Glutamatergic neuron (in vitro differentiated cells): ENCODE measurements around the gene SH2D3C. TPM values are rescaled to one million over a fixed set of nuclear protein-coding genes. Genes with fewer than 3 reads are reported as not detected.
"Not testable (repeated sequence)": the region's sequence is repeated elsewhere in the genome, so short reads cannot be mapped to it uniquely, and the experiment has no call there.

ENCODE experiments used
- DNase-seq: peaks from one replicate; pipeline ENCODE4 v3.0.0; 2022
- H3K27ac Mint-ChIP-seq: one replicate; pipeline ENCODE4 v1.8.0; 2020; ENCODE audit warnings: mild to moderate bottlenecking, mixed read lengths, inconsistent platforms; ENCODE audit not compliant: unreplicated experiment
- H3K27me3 Mint-ChIP-seq: one replicate; pipeline ENCODE4 v1.8.0; 2020; ENCODE audit warnings: mild to moderate bottlenecking, moderate library complexity, mixed read lengths, inconsistent platforms; ENCODE audit not compliant: unreplicated experiment
- H3K36me3 Mint-ChIP-seq: one replicate; pipeline ENCODE4 v1.8.0; 2020; ENCODE audit warnings: mild to moderate bottlenecking, mixed read lengths, inconsistent platforms; ENCODE audit not compliant: unreplicated experiment
- H3K4me1 Mint-ChIP-seq: one replicate; pipeline ENCODE4 v1.8.0; 2020; ENCODE audit warnings: mild to moderate bottlenecking, low read depth, mixed read lengths, inconsistent platforms; ENCODE audit not compliant: unreplicated experiment
- H3K4me3 Mint-ChIP-seq: one replicate; pipeline ENCODE4 v1.8.0; 2020; ENCODE audit warnings: mild to moderate bottlenecking, mixed read lengths, inconsistent platforms; ENCODE audit not compliant: unreplicated experiment
- H3K9me3 Mint-ChIP-seq: one replicate; pipeline ENCODE4 v1.8.0; 2020; ENCODE audit warnings: mild to moderate bottlenecking, moderate library complexity, mixed read lengths, inconsistent platforms; ENCODE audit not compliant: unreplicated experiment
- total RNA-seq: library from RNA; stranded (reverse); fragmentation: NEBNext Ultra II Directional; extraction: Animal tissue kit (Norgen Biotek cat#: 25700); gene quantifications from one replicate; pipeline ENCODE4 v1.2.1, GENCODE V29; 2021; ENCODE audit not compliant: unreplicated experiment
- TF ChIP-seq, protein P1 (sequence below): fragments of 200-600 bp; sonication (generic); IDR thresholded peaks from one replicate; pipeline ENCODE4 v1.5.0; 2021; ENCODE audit not compliant: partially characterized antibody, unreplicated experiment

SH2D3C gene
- total RNA-seq, 1 donor from 2014 or later = 71.7 TPM

DNA sequence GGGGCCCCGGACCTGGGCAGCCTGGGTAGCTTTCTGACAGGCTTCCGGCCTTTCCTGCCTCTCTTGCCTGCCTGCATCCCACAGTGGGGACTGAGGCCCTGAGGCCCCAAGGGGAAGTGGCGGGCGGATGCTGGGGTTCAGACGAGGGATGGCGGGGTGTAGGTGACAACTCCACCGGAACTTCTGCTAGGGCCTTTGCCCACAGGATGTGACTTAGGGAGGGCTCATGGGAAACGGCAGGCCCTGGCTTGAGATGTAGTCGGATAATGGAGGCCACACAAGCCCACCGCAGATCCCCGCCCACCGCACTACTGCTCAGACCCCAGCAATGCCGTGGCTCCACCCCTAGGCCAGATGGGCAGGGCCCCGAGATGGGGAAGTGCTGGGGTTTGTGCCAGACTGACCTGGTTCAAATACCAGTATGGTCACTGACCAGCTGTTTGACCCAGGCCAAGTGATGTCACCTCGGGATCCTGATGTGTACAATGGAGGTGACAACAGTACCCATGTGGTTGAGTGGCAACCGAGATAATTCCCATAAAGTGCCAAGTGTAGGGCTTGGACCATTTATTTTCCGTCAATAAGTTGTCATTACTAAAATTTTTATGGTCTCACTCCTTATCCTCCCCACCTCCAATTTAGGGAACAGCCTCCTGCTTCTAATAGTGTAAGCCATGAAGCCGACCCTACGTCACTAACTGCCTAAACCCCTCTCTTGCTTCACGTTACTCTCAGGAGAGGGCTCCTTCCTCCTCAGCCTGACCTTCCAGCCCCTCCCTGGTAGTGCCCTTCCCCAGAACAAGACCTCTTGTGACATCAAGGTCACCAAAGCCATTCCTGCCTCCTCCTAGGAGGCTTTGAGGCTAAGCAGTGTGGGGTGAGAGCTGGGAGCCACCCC is 4.9 kb upstream of the SH2D3C start:
- Mint-ChIP-seq H3K4me1 (peaks cover 7% of the 10 kb centered on the region), H3K27me3 (peaks cover 4% of the 10 kb centered on the region), H3K27ac (peak overlapping the region; percentile 62), H3K36me3 (no peaks in the 10 kb centered on the region), H3K9me3 (peaks cover 10% of the 10 kb centered on the region), H3K4me3 (no peak overlapping the region)
- no peak for DNase-seq
- TF ChIP-seq, protein P1, sequence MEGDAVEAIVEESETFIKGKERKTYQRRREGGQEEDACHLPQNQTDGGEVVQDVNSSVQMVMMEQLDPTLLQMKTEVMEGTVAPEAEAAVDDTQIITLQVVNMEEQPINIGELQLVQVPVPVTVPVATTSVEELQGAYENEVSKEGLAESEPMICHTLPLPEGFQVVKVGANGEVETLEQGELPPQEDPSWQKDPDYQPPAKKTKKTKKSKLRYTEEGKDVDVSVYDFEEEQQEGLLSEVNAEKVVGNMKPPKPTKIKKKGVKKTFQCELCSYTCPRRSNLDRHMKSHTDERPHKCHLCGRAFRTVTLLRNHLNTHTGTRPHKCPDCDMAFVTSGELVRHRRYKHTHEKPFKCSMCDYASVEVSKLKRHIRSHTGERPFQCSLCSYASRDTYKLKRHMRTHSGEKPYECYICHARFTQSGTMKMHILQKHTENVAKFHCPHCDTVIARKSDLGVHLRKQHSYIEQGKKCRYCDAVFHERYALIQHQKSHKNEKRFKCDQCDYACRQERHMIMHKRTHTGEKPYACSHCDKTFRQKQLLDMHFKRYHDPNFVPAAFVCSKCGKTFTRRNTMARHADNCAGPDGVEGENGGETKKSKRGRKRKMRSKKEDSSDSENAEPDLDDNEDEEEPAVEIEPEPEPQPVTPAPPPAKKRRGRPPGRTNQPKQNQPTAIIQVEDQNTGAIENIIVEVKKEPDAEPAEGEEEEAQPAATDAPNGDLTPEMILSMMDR = no peak

GRCh38 chr9:127781806-127782205 is 3.3 kb upstream of the SH2D3C start:
- Mint-ChIP-seq H3K27ac (no peak overlapping the region), H3K4me1 (peaks cover 12% of the 10 kb centered on the region), H3K36me3 (no peaks in the 10 kb centered on the region), H3K9me3 (peaks cover 15% of the 10 kb centered on the region), H3K4me3 (no peak overlapping the region), H3K27me3 (peaks cover 3% of the 10 kb centered on the region)
- DNase-seq = no peak
- TF ChIP-seq, protein P1 = no peak

GRCh38 chr9:127780909-127781308 is 2.4 kb upstream of the SH2D3C start:
- H3K36me3 Mint-ChIP-seq, H3K4me3 Mint-ChIP-seq, H3K27me3 Mint-ChIP-seq, DNase-seq, H3K27ac Mint-ChIP-seq: not testable (repeated sequence)
- H3K9me3 Mint-ChIP-seq = peaks cover 11% of the 10 kb centered on the region
- H3K4me1 Mint-ChIP-seq = peaks cover 12% of the 10 kb centered on the region

DNA sequence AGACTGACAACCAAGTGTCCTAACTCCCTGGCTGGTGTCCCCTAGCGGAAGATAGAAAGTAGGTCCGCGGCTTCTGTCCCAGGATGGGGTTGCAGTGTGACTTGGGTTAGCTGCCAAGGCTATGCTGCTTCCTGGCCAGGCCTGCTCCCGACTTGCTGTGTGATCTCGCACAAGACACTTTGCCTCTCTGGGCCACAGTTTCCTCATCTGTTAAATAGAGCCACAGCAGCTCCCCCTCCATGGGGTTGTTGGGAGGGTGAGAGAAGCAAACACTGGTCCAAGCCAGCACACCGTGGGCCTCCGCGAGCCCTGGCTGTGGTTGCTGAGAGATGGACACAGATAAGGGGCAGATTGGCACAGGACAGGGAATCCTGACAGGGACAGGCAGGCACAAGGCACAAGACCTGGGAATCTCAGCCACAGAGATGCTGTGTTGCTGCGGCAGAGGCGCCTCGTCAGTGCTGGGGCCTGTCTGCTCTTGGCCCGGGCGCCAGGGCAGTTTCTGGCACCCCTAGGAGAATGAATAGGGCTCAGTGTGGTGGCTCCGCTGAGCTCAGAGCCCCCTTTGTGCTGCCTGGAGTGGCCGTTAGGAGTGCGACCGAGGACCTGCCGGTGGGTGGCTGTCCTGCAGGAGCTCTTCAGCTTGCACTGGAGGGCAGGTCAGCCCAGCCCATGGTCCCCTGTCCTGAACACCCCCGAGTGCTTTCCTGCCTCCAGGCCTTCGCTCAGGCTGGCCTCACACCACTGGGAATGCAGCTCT is 1.8 kb upstream of the SH2D3C start:
- no peak overlapping the region for H3K4me3 Mint-ChIP-seq
- peaks cover 11% of the 10 kb centered on the region for H3K9me3 Mint-ChIP-seq
- H3K4me1 Mint-ChIP-seq = peaks cover 12% of the 10 kb centered on the region
- H3K27me3 Mint-ChIP-seq = no peaks in the 10 kb centered on the region
- no peak for DNase-seq
- TF ChIP-seq, protein P1 = no peak
- H3K27ac Mint-ChIP-seq = no peak overlapping the region
- H3K36me3 Mint-ChIP-seq = no peaks in the 10 kb centered on the region

GRCh38 chr9:127779136-127779981 is 893 bp upstream of the SH2D3C start:
- H3K27me3 Mint-ChIP-seq = no peaks in the 10 kb centered on the region
- peak overlapping the region; percentile 28 for H3K27ac Mint-ChIP-seq
- H3K4me1 Mint-ChIP-seq = peaks cover 10% of the 10 kb centered on the region
- peaks cover 8% of the 10 kb centered on the region for H3K9me3 Mint-ChIP-seq
- H3K4me3 Mint-ChIP-seq = no peak overlapping the region
- H3K36me3 Mint-ChIP-seq = no peaks in the 10 kb centered on the region
- no peak for DNase-seq
- TF ChIP-seq, protein P1 = no peak
